SK-N-SH (cell line): Measurements from ENCODE around the gene NDUFAF4.

Experiments used
- EP300 ChIP-seq, 2 experiments: IDR thresholded peaks; 2 replicates each; pipeline versions ENCODE4 v1.4.0 to v1.6.1; 2012; ENCODE audit warnings: borderline replicate concordance in 1 of 2, low read depth in 1 of 2, low read length in 1 of 2
- FOXM1 ChIP-seq: IDR thresholded peaks from 2 replicates; pipeline ENCODE4 v1.4.0; 2012; ENCODE audit warnings: low read depth, mild to moderate bottlenecking
- GATA2 ChIP-seq: sonication (generic); formaldehyde crosslinking; IDR thresholded peaks from 2 replicates; pipeline ENCODE4 v1.5.0; 2020; ENCODE audit warnings: mild to moderate bottlenecking, missing genetic modification reagents
- JUND ChIP-seq: IDR thresholded peaks from 2 replicates; pipeline ENCODE4 v1.4.0; 2012
- POLR2AphosphoS5 ChIP-seq: IDR thresholded peaks from 2 replicates; pipeline ENCODE4 v1.6.1; 2012; ENCODE audit warnings: low read depth, low read length
- RAD21 ChIP-seq: IDR thresholded peaks from 2 replicates; pipeline ENCODE4 v1.6.1; 2012; ENCODE audit warnings: mild to moderate bottlenecking, low read length
- REST ChIP-seq: IDR thresholded peaks from 2 replicates; pipeline ENCODE4 v1.6.1; 2012; ENCODE audit warnings: mild to moderate bottlenecking, low read depth, low read length, moderate library complexity
- SIN3A ChIP-seq: IDR thresholded peaks from 2 replicates; pipeline ENCODE4 v1.6.1; 2012; ENCODE audit warnings: low read depth, mild to moderate bottlenecking, low read length, moderate library complexity, borderline replicate concordance
- SMC3 ChIP-seq: IDR thresholded peaks from 2 replicates; pipeline ENCODE4 v1.6.1; 2012; ENCODE audit warnings: low read depth, low read length, improper control_type of control experiment
- TAF1 ChIP-seq: IDR thresholded peaks from 2 replicates; pipeline ENCODE4 v1.6.1; 2012; ENCODE audit warnings: low read depth, mild to moderate bottlenecking, low read length, moderate library complexity, borderline replicate concordance
- ZBTB33 ChIP-seq: IDR thresholded peaks from 2 replicates; pipeline ENCODE4 v1.4.0; 2012; ENCODE audit warnings: low read depth, borderline replicate concordance
- TF ChIP-seq, protein P1 (sequence below): fragments of 200-600 bp; sonication (generic); IDR thresholded peaks from 2 replicates; pipeline ENCODE4 v1.6.1; 2017; ENCODE audit warnings: antibody characterized with exemption, mild to moderate bottlenecking, moderate library complexity
- TF ChIP-seq, protein P2 (sequence below): IDR thresholded peaks from 2 replicates; pipeline ENCODE4 v1.4.0; 2012; ENCODE audit warnings: low read depth, borderline replicate concordance

- TF ChIP-seq REST (no peak), SMC3 (no peak), GATA2 (CRISPR knock-in tag) (no peak), ZBTB33 (no peak), EP300 (IDR thresholded peaks at IDR 0.05; ENCODE audit: borderline replicate concordance in 1 of 2, low read depth in 1 of 2, low read length in 1 of 2) (no peak), JUND (no peak), FOXM1 (no peak), SIN3A (no peak), POLR2AphosphoS5 (no peak), RAD21 (no peak), TAF1 (no peak)
- TF ChIP-seq, protein P1, sequence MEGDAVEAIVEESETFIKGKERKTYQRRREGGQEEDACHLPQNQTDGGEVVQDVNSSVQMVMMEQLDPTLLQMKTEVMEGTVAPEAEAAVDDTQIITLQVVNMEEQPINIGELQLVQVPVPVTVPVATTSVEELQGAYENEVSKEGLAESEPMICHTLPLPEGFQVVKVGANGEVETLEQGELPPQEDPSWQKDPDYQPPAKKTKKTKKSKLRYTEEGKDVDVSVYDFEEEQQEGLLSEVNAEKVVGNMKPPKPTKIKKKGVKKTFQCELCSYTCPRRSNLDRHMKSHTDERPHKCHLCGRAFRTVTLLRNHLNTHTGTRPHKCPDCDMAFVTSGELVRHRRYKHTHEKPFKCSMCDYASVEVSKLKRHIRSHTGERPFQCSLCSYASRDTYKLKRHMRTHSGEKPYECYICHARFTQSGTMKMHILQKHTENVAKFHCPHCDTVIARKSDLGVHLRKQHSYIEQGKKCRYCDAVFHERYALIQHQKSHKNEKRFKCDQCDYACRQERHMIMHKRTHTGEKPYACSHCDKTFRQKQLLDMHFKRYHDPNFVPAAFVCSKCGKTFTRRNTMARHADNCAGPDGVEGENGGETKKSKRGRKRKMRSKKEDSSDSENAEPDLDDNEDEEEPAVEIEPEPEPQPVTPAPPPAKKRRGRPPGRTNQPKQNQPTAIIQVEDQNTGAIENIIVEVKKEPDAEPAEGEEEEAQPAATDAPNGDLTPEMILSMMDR = no peak
- TF ChIP-seq, protein P2, sequence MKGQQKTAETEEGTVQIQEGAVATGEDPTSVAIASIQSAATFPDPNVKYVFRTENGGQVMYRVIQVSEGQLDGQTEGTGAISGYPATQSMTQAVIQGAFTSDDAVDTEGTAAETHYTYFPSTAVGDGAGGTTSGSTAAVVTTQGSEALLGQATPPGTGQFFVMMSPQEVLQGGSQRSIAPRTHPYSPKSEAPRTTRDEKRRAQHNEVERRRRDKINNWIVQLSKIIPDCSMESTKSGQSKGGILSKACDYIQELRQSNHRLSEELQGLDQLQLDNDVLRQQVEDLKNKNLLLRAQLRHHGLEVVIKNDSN = no peak
These were observed 44.6 kb downstream of the NDUFAF4 start for GRCh38 chr6:96853083-96853482.
